Measurements from ENCODE around the gene SREBF1. TPM values are rescaled to one million over a fixed set of nuclear protein-coding genes. Genes with fewer than 3 reads are reported as not detected.

The SREBF1 gene
- total and polyA plus RNA-seq, 2 of the 8 experiments (the other 6 are each of a cell fraction or from before 2014, with no cell fraction given): 28.6 to 70.8 TPM

DNA sequence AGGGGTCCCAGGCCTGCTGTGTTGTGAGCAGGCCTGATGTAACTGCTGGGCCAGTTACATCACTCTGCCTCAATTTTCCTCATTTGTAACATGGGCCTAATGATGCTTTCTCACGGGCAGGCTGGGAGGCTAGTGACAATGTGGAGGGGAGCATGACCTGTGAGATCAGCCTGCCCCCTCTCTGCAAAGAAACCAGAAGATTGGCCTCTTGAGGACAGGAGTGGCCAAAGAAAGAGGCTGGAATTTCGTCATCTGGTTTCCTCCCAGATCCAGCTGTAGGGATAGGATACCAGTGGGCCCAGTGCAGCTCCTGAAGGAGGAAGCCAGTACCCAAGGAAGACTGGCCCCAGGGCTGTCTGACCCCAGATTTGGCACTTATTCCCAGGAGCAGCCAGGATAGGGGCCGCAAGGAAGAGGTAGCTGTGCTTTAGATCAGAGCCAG, 615 bp upstream of the SREBF1 start:
- Histone ChIP-seq H3K79me2 (ENCODE audit: control insufficient read depth in 1 of 2, insufficient read depth in 2 of 2, low read length in 2 of 2) (peaks cover 23 to 32% of the 10 kb centered on the region in 2 experiments), H2BK20ac (ENCODE audit: low read length) (peak overlapping the region; percentile 98; the same call in 1 of the 2 replicates), H3K27ac (ENCODE audit: low read depth, low read length) (peak overlapping the region; percentile 78), H4K8ac (ENCODE audit: extremely low read depth, insufficient read depth, low read length) (peak overlapping the region; percentile 95), H2BK5ac (ENCODE audit: low read depth, low read length) (peak overlapping the region; percentile 99), H3K4me3 (ENCODE audit: extremely low read depth in 1 of 4, insufficient read depth in 2 of 4, low read depth in 3 of 4, low read length in 4 of 4) (peak overlapping the region in 2 of 4 experiments; percentile 81 to 96; a peak in 4 of 8 replicates), H3K27me3 (replicated peaks in 1 of 4; ENCODE audit: control insufficient read depth in 3 of 4, extremely low read depth in 1 of 4, insufficient read depth in 3 of 4, low read length in 3 of 4) (no peaks in the 10 kb centered on the region), H3K14ac (ENCODE audit: insufficient read length) (no peak overlapping the region), H2BK15ac (ENCODE audit: low read length) (peak overlapping the region; percentile 92), H4K20me1 (replicated peaks in 1 of 2; ENCODE audit: control insufficient read depth in 1 of 2, insufficient read depth in 2 of 2, low read length in 2 of 2) (peaks cover 12% of the 10 kb centered on the region in 2 experiments), H3K4ac (replicated peaks; ENCODE audit: insufficient read length, low read depth, low read length) (peak overlapping the region; percentile 72), H3K4me1 (replicated peaks in 1 of 4; ENCODE audit: control insufficient read depth in 3 of 4, insufficient read depth in 4 of 4, low read length in 3 of 4) (peaks cover 19 to 48% (median 39%) of the 10 kb centered on the region in 4 experiments), H3K18ac (ENCODE audit: extremely low read depth, low read length) (peak overlapping the region; percentile 94), H3K23me2 (ENCODE audit: low read depth, low read length) (peaks cover 15% of the 10 kb centered on the region), H2AK5ac (ENCODE audit: low read depth, low read length) (peak overlapping the region; percentile 99), H2BK12ac (ENCODE audit: low read depth, low read length) (peak overlapping the region; percentile 99), H4K91ac (replicated peaks; ENCODE audit: insufficient read length, low read length) (peak overlapping the region; percentile 92), H4K5ac (ENCODE audit: insufficient read length, low read depth, low read length) (peak overlapping the region; percentile 62), H2AFZ (ENCODE audit: low read length) (no peak overlapping the region), H3K79me1 (ENCODE audit: low read depth, low read length) (peaks cover 7% of the 10 kb centered on the region), H3K56ac (replicated peaks; ENCODE audit: insufficient read length, low read depth, low read length) (peak overlapping the region; percentile 60), H3K4me2 (ENCODE audit: insufficient read depth in 1 of 2, low read depth in 2 of 2, low read length in 2 of 2) (peak overlapping the region; percentile 79 to 86), H3K9me3 (ENCODE audit: insufficient read depth in 2 of 2, low read depth in 1 of 2, low read length in 1 of 2) (no peaks in the 10 kb centered on the region), H2BK120ac (replicated peaks; ENCODE audit: low read depth, low read length) (peak overlapping the region; percentile 39), H3K36me3 (ENCODE audit: control insufficient read depth in 2 of 4, insufficient read depth in 4 of 4, low read length in 3 of 4) (peaks cover 0 to 2% (median 0%) of the 10 kb centered on the region in 4 experiments; a peak in 1 of 8 replicates), H3K23ac (ENCODE audit: insufficient read length) (no peak overlapping the region), H3K9ac (replicated peaks in 1 of 4; ENCODE audit: extremely low read depth in 1 of 4, low read depth in 3 of 4, low read length in 3 of 4) (peak overlapping the region in 3 of 4 experiments; percentile 53 to 99 (median 99); a peak in 5 of 7 replicates)
- DNase-seq (ENCODE audit: low read depth in 1 of 2, low spot score in 2 of 2): no peak
- FAIRE-seq: no peak
- POLR2A ChIA-PET (ENCODE audit: partially characterized antibody): interaction anchor here (0.6 to 18.4 kb wide), 25 partner anchors 8 to 251 kb away, joined by 3 to 532 read pairs (median 5); partner anchors contain the start of genes DRC3 and TOM1L2
- 47% methylated on average over 3 of the region's 3 CpGs; no CpG with 5 or more reads in 1 of the 2 experiments for WGBS, 2 experiments (ENCODE audit: extremely low coverage in 1 of 2, insufficient coverage in 1 of 2, insufficient read length in 1 of 2, insufficient replicate concordance in 2 of 2, low coverage in 1 of 2, low lambda C conversion rate in 2 of 2, missing lambda C conversion rate in 1 of 2)
- CTCF ChIA-PET (ENCODE audit: partially characterized antibody): interaction anchor here (0.6 to 6.6 kb wide), 13 partner anchors 9 to 197 kb away, joined by 3 to 66 read pairs (median 4); no protein-coding TSS in a partner anchor
- TF ChIP-seq KDM4A (IDR thresholded peaks at IDR 0.05; ENCODE audit: low read depth, low read length, severe bottlenecking) (no peak), POLR2AphosphoS5 (IDR thresholded peaks at IDR 0.05; ENCODE audit: low read depth, low read length) (no peak), KDM5A (IDR thresholded peaks at IDR 0.05; ENCODE audit: low read length) (no peak), TAF1 (IDR thresholded peaks at IDR 0.05; ENCODE audit: low read depth, low read length) (no peak), BRCA1 (IDR thresholded peaks at IDR 0.05; ENCODE audit: low read depth, low read length) (no peak), CBX5 (IDR thresholded peaks at IDR 0.05; ENCODE audit: low read depth, low read length) (no peak), EZH2 (IDR thresholded peaks at IDR 0.05; ENCODE audit: low read depth, low read length, severe bottlenecking) (no peak), HDAC2 (IDR thresholded peaks at IDR 0.05; ENCODE audit: borderline replicate concordance in 1 of 2, low read depth in 2 of 2, low read length in 2 of 2) (no peak), TCF12 (IDR thresholded peaks at IDR 0.05; ENCODE audit: low read depth, low read length) (no peak), JUN (IDR thresholded peaks at IDR 0.05; ENCODE audit: low read depth, low read length) (no peak)
- TF ChIP-seq, protein P1, sequence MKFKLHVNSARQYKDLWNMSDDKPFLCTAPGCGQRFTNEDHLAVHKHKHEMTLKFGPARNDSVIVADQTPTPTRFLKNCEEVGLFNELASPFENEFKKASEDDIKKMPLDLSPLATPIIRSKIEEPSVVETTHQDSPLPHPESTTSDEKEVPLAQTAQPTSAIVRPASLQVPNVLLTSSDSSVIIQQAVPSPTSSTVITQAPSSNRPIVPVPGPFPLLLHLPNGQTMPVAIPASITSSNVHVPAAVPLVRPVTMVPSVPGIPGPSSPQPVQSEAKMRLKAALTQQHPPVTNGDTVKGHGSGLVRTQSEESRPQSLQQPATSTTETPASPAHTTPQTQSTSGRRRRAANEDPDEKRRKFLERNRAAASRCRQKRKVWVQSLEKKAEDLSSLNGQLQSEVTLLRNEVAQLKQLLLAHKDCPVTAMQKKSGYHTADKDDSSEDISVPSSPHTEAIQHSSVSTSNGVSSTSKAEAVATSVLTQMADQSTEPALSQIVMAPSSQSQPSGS (IDR thresholded peaks at IDR 0.05; ENCODE audit: low read length): peak; percentile 55; the same call in 1 of the 2 replicates
